HG03378 (cell line): ENCODE results near the gene ANKRD24.
A peak's percentile ranks its signal among the peaks of the same experiment; 100 is the strongest.
"Not testable (repeated sequence)": the region's sequence is repeated elsewhere in the genome, so short reads cannot be mapped to it uniquely, and the experiment has no call there.

Experiments
- ATAC-seq: cut with Tn5 transposase; IDR thresholded peaks from one replicate; pipeline ENCODE4 v1.9.1; 2021; ENCODE audit warnings: mild to moderate bottlenecking, moderate library complexity; ENCODE audit not compliant: unreplicated experiment

Gene ANKRD24

GRCh38 chr19:4229179-4229931, 46.9 kb downstream of the ANKRD24 start, which contains the start of gene EBI3:
Gene EBI3, plus strand, starts transcription at chr19:4229523. Its CDS starts 28 bp downstream, at chr19:4229551.
- peak; percentile 53 for ATAC-seq

DNA sequence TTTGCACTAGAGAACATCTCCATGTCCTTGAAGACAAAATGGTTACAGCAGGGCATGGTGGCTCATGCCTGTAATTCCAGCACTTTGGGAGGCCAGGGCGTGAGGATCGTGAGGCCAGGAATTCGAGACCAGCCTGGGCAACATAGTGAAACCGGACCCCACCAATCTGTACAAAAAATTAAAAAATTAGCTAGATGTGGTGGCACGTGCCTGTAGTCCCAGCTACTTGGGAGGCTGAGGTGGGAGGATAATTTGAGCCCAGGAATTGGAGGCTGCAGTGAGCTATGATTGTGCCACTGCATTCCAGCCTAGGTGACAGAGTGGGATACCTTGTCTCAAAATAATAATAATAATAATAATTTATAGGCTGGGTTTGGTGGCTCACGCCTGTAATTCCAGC, 47.7 kb downstream of the ANKRD24 start:
- not testable (repeated sequence) for ATAC-seq

- ATAC-seq, result not testable (repeated sequence)
Observed at GRCh38 chr19:4231521-4231920, 49.0 kb downstream of the ANKRD24 start.

DNA sequence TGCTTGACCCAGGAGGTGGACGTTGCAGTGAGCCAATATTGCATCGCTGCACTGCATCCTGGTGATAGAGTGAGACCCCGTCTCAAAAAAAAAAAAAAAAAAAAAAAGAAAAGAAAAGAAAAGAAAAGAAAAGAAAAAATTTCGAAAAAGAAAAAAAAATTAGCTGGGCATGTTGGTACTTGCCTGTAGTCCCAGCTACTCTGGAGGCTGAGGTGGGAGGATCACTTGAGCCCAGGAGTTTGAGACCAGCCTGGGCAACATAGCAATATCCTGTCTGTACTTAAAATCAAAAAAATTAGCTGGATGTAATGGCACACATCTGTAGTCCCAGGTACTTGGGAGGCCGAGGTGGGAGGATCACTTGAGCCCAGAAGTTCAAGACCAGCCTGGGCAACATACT, 49.6 kb downstream of the ANKRD24 start:
- not testable (repeated sequence) for ATAC-seq

DNA sequence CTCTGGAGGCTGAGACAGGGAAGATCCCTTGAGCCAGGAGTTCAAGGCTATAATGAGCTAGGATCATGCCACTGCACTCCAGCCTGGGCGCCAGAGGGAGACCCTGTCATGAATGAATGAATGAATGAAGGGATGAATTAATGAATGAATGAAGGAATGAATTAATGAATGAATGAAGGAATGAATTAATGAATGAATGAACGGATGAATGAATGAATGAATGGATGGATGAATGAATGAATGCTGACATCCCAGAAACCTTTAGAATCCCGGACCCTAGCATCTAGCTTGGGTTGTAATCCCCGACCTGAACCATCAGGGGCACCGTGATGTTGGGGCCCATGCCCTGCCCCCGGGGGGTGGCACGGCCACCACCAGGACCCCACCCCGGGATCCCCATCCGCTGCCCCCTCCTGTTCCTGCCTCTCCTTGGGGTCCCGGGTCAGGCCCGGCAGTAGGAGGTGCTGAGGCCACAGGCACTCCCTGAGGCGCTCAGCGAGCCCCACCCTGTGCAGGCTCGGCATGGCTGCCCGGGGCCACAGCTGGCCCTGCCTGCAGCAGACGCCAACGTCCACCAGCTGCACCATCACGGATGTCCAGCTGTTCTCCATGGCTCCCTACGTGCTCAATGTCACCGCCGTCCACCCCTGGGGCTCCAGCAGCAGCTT, 50.3 kb downstream of the ANKRD24 start:
- ATAC-seq, result no peak

GRCh38 chr19:4233282-4233853, 50.9 kb downstream of the ANKRD24 start:
- ATAC-seq, result no peak

DNA sequence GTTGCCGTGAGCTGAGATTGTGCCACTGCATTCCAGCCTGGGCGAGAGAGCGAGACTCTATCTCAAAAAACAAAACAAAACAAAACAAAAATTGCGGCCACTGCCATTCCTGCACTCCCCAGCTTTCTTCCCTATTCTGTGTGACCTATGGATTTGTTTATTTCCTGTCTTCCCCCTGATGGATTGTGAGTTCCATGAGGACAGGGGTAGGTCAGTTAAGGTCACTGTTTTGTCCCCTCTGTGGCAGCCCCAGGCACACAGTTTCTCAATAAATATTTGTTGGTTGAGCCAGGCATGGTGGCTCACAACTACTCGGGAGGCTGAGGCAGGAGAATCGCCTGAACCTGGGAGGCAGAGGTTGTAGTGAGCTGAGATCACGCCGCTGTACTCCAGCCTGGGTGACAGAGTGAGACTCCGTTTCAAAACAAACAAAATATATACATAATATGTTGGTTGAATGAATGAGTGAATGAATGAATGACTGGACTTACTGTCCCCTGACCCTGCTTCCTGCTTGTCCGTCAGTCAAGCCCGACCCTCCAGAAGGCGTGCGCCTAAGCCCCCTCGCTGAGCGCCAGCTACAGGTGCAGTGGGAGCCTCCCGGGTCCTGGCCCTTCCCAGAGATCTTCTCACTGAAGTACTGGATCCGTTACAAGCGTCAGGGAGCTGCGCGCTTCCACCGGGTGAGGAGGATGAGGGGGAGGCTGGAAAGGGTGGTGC, 51.8 kb downstream of the ANKRD24 start:
- no peak for ATAC-seq

GRCh38 chr19:4234862-4235201, 52.3 kb downstream of the ANKRD24 start:
- ATAC-seq, result no peak

DNA sequence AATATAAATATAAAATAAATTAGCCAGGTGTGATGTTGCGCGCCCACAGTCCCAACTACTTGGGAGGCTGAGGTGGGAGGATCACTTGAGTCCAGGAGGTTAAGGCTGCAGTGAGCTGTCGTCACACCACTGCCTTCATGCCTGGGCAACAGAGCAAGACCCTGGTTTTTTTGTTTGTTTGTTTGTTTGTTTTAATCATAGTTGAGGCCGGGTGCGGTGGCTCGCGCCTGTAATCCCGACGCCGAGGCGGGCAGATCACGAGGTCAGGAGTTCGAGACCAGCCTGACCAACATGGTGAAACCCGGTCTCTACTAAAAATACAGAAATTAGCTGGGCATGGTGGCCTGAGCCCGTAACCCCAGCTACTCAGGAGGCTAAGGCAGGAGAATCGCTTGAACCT, 55.0 kb downstream of the ANKRD24 start:
- not testable (repeated sequence) for ATAC-seq

DNA sequence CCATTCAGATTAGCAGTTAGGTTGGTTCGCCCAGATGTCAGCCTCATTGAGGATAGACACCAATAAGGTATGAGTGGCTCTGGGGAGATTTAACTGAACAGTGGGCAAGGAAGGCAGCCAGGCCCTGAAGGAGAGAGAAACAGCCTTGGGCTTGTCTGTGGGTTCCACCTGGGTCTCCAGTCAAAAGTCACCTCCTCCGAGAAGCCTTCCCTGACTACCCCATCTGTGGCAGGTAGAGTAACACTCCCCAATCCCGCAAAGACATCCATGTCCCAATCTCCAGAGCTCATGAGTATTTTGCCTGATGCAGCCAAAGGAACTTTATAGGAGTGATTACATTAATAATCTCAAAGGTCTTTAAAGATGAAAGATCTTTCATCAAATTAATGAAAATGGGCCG, 56.3 kb downstream of the ANKRD24 start:
- ATAC-seq, result no peak

GRCh38 chr19:4241824-4242430, 59.4 kb downstream of the ANKRD24 start:
- ATAC-seq, result no peak

DNA sequence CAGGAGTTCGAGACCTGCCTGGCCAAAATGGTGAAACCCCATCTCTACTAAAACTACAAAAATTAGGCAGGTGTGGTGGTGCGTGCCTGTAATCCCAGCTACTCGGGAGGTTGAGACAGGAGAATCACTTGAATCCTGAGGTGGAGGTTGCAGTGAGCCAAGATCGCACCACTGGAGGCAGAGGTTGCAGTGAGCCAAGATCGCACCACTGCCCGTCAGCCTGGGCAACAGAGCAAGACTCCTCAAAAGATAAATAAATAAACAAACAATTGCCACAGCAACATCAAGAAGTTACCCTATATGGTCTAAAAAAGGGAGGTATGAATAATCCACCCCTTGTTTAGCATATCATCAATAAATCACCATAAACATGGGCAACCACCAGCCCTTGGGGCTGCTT, 63.4 kb downstream of the ANKRD24 start:
- ATAC-seq, result not testable (repeated sequence)

DNA sequence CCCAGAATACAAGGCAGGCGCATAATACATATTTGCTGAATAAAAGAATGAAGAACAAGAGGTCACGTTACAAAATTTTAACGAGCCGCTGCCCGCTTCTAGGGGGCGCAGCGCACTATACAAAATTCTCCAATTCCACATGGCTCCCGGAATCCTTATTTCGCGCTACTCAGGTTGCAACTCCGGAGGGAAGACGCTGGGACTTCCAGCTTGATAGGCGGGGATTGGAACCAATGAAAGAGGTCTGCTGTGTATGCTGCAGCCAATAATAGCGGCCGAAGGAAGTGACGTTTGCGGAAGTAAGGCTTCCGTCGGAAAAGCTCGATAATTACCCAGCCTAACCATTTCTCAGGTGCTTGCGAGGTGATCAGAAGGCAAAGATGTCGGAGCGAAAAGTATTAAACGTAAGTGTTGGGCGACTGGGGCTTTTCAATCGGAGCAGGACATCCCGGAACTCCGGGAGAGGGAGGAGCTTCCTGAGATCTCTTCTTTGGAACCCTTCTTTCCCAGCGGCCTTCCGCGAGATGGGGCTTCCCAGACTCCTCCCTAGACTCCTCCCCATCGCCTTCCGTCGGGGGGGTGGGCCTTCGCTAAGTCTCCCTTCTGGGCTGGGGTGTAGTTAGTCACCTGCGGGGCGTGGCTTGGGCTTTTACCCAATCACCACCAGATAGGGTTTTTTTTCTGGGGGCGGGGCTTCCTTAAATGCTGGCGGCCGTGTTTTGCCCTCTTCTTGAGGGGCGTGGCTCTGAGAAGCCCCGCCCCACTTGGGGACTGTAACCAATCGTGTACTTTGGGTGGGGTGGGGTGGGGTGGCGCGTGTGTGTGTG, 64.5 kb downstream of the ANKRD24 start, which contains the start of gene YJU2:
YJU2 (plus strand) TSS at position 314 of the 827 bp plus-strand sequence; CDS start at position 381, 67 bp downstream.
- peak; percentile 75 for ATAC-seq

DNA sequence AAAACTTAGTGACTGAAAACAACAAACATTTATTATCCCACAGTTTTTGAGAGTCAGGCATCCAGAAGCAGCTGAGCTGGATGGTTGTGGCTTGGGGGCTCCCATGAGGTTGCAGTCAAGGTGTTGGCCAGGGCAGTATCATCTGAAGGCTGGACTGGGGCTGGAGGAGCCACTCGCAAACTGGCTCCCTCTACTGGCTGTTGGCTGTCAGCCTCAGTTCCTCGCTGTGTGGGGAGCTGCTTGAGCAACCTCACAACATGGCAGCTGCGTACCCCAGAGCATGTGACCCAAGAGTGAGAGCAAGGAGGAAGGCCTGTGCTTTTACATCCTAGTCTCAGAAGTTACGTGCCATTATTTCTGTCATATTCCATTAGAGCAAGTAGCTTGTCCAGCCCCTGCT, 74.1 kb downstream of the ANKRD24 start:
- ATAC-seq, result no peak

GRCh38 chr19:4257025-4257424, 74.5 kb downstream of the ANKRD24 start:
- no peak for ATAC-seq

DNA sequence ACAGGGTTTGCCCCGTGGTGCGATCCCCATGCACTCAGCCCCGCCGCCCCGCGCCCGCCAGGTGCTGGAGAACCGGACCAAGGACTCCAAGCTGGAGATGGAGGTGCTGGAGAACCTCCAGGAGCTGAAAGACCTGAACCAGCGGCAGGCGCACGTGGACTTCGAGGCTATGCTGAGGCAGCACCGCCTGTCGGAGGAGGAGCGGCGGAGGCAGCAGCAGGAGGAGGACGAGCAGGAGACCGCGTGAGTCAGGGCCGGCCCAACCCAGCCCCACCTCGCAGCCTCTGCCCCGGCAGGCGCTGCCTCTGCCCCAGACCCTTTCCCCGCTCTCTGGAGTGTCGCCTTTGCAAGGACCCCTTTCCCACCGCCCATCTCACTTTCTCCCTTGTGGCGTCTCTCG, 75.7 kb downstream of the ANKRD24 start:
- no peak for ATAC-seq

GRCh38 chr19:4260613-4261191, 78.2 kb downstream of the ANKRD24 start:
- no peak for ATAC-seq

DNA sequence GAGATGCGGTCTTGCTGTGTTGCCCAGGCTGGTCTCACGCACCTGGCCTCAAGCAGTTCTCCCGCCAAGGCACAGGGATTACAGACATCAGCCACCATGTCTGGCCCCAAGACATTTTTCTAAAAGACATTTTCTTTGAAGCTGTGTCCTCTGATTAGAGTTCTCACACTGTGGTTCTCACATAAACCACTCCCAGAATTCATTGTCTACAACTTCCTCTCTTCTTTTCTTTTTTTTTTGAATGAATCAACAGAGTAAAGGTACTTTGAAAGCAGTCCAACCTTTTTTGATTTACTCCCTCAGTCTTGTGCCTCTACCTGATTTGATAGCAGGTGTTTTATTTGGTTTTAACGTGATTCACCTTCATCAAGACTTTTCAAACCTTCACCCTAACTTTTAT, 82.3 kb downstream of the ANKRD24 start:
- no peak for ATAC-seq

DNA sequence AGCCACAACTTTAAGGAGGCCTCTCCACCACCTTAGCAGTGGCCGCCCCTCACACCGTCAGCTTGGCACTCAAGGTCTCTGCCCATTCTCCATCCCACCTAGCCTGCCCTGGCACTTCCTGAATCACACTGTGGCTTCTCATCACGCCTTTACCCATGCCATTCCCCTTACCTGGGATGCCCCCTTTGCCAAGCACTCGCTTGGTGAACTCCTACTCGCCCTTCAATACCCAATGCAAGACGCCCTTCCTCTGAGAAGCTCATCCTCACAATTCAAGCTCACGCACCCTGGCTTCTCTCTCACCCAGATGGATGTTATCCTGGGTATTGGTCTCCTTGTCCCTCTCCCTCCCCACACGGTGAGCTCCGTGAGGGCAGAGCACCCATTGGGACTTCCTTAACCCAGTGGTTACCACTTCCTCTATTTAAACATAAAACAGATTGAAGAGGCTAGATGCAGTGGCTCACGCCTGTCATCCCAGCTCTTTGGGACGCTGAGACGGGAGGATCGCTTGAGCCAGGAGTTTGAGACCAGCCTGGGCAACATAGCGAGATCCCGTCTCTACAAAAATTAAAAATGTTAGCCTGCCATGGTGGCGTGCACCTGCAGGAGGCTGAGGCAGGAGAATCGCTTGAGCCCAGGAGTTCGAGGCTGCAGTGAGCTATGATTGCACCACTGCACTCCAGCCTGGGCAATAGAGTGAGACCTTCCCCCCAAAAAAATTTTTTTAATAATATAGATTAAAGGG, 83.9 kb downstream of the ANKRD24 start:
- no peak for ATAC-seq
